Calu3 (cell line): ENCODE results near the gene RIMKLB. TPM values are rescaled to one million over a fixed set of nuclear protein-coding genes. Genes with fewer than 3 reads are reported as not detected.

ENCODE experiments used
- BruUV-seq: library from RNA; stranded (reverse); fragments of 400-500 nt; replicated peaks from 2 replicates; lab custom pipeline; 2021; lab: Mats Ljungman, UMichigan
- CTCF ChIA-PET: fragments of 300-600 bp; sonication (Branson Sonifier 250); formaldehyde crosslinking; loops from one replicate; lab custom pipeline; 2022; ENCODE audit warnings: antibody characterized with exemption; lab: Charles Lee
- DNase-seq: peaks from one replicate; pipeline ENCODE4 v3.0.0; 2022
- H3K27ac Mint-ChIP-seq: one replicate; pipeline ENCODE4 v1.8.0; 2022; ENCODE audit warnings: mixed read lengths; ENCODE audit not compliant: unreplicated experiment
- H3K27me3 Mint-ChIP-seq: one replicate; pipeline ENCODE4 v1.8.0; 2022; ENCODE audit warnings: mixed read lengths; ENCODE audit not compliant: unreplicated experiment
- H3K36me3 Mint-ChIP-seq: one replicate; pipeline ENCODE4 v1.8.0; 2022; ENCODE audit warnings: mild to moderate bottlenecking, moderate library complexity, mixed read lengths; ENCODE audit not compliant: insufficient read depth, unreplicated experiment
- H3K4me1 Mint-ChIP-seq: one replicate; pipeline ENCODE4 v1.8.0; 2022; ENCODE audit warnings: mild to moderate bottlenecking, low read depth, mixed read lengths; ENCODE audit not compliant: unreplicated experiment
- H3K4me3 Mint-ChIP-seq: one replicate; pipeline ENCODE4 v1.8.0; 2022; ENCODE audit warnings: mild to moderate bottlenecking, low read depth, moderate library complexity, mixed read lengths; ENCODE audit not compliant: unreplicated experiment
- H3K9me3 Mint-ChIP-seq: one replicate; pipeline ENCODE4 v1.8.0; 2022; ENCODE audit warnings: low read depth, mixed read lengths; ENCODE audit not compliant: unreplicated experiment
- intact Hi-C: fragments of 100-400 bp; cut with micrococcal nuclease; formaldehyde crosslinking; loops from one replicate; pipeline ENCODE4 v1.10.0; 2022; ENCODE audit not compliant: unreplicated experiment
- total RNA-seq: library from RNA; stranded (reverse); gene quantifications from 2 replicates; pipeline ENCODE4 v1.2.3, GENCODE V29; 2022
- TF ChIP-seq, protein P1 (sequence below): fragments of 200-600 bp; IDR thresholded peaks from one replicate; pipeline ENCODE4 v1.8.0; 2022; ENCODE audit warnings: antibody characterized with exemption; ENCODE audit not compliant: unreplicated experiment

Gene RIMKLB
- total RNA-seq, 1 experiment from 2014 or later, result 36.3 TPM

DNA sequence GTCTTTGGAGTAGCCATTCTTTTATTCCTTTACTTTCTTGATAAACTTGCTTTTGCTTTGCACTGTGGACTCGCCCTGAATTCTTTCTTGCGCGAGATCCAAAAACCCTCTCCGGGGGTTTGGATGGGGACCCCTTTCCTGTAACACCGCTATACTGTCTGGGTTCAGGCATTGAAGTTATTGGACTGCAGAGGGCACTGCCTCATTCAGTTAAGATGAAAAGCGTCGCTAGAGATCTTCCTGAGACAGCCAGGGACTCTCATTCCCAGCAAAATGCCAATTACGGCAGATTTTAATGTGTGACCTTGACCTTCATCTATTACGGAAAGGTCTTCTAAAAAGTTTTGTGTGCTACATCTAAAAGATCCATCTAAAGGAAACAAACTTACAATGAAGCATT is 17.3 kb upstream of the RIMKLB start:
- intact Hi-C loops, result no loop called here
- TF ChIP-seq, protein P1, sequence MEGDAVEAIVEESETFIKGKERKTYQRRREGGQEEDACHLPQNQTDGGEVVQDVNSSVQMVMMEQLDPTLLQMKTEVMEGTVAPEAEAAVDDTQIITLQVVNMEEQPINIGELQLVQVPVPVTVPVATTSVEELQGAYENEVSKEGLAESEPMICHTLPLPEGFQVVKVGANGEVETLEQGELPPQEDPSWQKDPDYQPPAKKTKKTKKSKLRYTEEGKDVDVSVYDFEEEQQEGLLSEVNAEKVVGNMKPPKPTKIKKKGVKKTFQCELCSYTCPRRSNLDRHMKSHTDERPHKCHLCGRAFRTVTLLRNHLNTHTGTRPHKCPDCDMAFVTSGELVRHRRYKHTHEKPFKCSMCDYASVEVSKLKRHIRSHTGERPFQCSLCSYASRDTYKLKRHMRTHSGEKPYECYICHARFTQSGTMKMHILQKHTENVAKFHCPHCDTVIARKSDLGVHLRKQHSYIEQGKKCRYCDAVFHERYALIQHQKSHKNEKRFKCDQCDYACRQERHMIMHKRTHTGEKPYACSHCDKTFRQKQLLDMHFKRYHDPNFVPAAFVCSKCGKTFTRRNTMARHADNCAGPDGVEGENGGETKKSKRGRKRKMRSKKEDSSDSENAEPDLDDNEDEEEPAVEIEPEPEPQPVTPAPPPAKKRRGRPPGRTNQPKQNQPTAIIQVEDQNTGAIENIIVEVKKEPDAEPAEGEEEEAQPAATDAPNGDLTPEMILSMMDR, result no peak
- CTCF ChIA-PET, result interaction anchor here (1.3 to 1.9 kb wide), 3 partner anchors 179 to 369 kb away, joined by 4 to 17 read pairs (median 7); no protein-coding TSS in a partner anchor
- no peaks in the 10 kb centered on the region for H3K9me3 Mint-ChIP-seq
- H3K27ac Mint-ChIP-seq, result no peak overlapping the region
- BruUV-seq, result no TSS peak
- H3K4me3 Mint-ChIP-seq, result no peak overlapping the region
- peaks cover 15% of the 10 kb centered on the region for H3K4me1 Mint-ChIP-seq
- no peaks in the 10 kb centered on the region for H3K27me3 Mint-ChIP-seq
- DNase-seq, result no peak
- peaks cover 14% of the 10 kb centered on the region for H3K36me3 Mint-ChIP-seq

DNA sequence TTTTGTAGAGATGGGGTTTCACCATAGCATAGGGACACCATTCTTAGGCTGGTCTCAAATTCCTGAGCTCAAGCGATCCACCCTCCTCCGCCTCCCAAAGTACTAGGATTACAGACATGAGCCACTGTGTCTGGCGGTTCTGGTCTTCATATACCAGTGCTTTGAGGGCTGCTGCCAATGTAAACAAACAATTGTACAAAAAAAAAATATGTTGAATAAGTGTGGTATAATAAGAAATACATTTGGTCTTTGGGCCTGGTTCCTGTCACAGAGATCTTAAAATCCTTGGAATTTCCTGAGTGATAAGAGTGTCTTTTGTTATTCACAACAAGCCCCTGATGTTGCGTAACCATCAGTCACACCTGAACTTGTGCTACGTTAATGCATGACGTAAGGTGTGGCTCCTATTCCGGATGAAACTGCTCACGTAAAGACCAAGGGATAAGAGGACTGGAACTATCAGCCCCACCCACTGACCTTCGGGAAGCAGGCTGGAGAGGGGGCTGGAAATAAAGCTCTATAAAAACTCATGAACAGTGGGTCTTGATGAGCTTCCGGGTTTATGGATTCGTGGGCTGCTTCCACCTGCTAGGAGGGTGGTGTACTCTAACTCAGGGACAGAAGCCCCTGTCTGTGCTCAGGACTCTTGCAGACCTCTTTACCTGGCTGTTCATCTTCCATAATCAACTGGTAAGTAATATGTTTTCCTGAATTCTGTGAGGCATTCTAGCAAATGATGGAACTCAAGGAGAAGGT is 16.5 kb upstream of the RIMKLB start:
- intact Hi-C loops, result no loop called here
- BruUV-seq, result no TSS peak
- Mint-ChIP-seq H3K4me3 (peak overlapping the region; percentile 71), H3K27ac (peak overlapping the region; percentile 78), H3K4me1 (peaks cover 11% of the 10 kb centered on the region), H3K36me3 (peaks cover 14% of the 10 kb centered on the region), H3K27me3 (no peaks in the 10 kb centered on the region), H3K9me3 (no peaks in the 10 kb centered on the region)
- peak; percentile 58 for DNase-seq
- CTCF ChIA-PET, result interaction anchor here (0.6 to 1.9 kb wide), 8 partner anchors 20 to 369 kb away, joined by 3 to 20 read pairs (median 6); no protein-coding TSS in a partner anchor
- TF ChIP-seq, protein P1, result no peak

DNA sequence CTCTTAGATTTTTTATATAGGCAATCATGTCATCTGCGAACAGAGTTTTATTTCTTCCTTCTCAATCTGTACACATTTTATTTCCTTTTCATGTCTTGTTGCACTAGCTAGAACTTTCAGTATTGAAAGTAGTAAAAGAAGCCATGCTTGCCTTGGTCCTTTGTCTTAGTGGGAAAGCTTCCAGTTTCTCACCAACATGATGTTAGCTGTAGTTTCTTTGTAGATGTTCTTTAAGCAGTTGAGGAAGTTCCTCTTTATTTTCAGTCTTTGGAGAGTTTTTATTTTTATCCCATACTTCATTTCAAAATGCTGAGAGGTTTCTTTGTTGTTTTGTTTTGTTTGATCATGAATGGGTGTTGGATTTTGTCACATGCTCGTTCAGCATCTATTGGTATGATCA is 12.7 kb upstream of the RIMKLB start:
- Mint-ChIP-seq H3K36me3 (peaks cover 14% of the 10 kb centered on the region), H3K4me3 (no peak overlapping the region), H3K27ac (no peak overlapping the region), H3K9me3 (no peaks in the 10 kb centered on the region), H3K27me3 (no peaks in the 10 kb centered on the region), H3K4me1 (peaks cover 11% of the 10 kb centered on the region)
- no TSS peak for BruUV-seq
- no peak for DNase-seq
- CTCF ChIA-PET, result no interaction called here
- TF ChIP-seq, protein P1, result no peak
- intact Hi-C loops, result no loop called here

DNA sequence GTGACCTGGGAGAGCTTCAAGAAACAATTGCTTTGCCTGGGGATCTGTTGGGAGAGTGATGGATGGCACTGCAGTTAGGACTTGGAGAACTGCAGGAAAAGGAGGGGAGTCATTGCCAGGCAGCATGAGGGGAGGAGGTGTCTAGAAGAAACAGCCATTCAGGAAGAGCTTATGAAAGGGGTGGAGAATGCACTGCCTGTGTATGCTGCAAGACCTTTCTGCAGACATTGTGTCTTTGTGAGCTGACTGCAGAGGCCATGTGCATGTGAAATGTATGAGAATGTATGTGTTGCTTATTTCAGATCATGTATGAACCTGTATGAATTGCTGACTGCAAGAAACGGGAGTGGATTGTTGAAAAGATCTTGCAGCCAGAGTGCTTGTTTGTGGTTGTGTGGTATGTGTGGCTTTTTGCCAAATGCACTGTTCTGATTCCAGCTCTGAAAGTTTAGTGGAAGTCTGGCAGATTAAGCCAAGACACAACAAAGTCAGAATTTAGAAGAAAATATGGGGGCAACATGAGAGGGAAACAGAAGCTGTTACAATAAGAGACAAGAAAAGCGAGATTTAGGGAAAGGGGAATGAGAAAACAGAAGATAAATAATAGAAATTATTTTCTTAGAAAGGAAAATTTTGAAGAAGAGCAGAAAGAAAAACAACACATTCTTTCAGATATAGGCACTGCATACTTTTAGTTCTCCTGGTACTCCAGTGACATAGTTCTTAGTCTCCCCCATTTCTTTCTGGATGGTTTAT is 9.8 kb upstream of the RIMKLB start:
- Mint-ChIP-seq H3K4me1 (no peaks in the 10 kb centered on the region), H3K9me3 (no peaks in the 10 kb centered on the region), H3K27me3 (no peaks in the 10 kb centered on the region), H3K4me3 (no peak overlapping the region), H3K27ac (no peak overlapping the region), H3K36me3 (no peaks in the 10 kb centered on the region)
- BruUV-seq, result no TSS peak
- intact Hi-C loops, result no loop called here
- DNase-seq, result peak; percentile 44
- TF ChIP-seq, protein P1, result no peak
- CTCF ChIA-PET, result interaction anchor here (0.6 to 1.0 kb wide), 4 partner anchors 10 to 572 kb away, joined by 3 to 12 read pairs (median 5); partner anchors contain the start of gene RIMKLB
